Transverse colon (tissue), 4 donors: ENCODE measurements around the gene CAPRIN1.

Experiments
- EP300 ChIP-seq: sonication (generic); formaldehyde crosslinking; IDR thresholded peaks from one replicate; pipeline ENCODE4 v1.6.1; 2017; ENCODE audit warnings: antibody characterized with exemption, low read depth
- POLR2A ChIP-seq: fragments of 450-650 bp; IDR thresholded peaks from one replicate; pipeline ENCODE4 v1.6.1; 2016; ENCODE audit warnings: antibody characterized with exemption, mild to moderate bottlenecking, moderate library complexity
- POLR2AphosphoS5 ChIP-seq, 3 donors: sonication (generic); formaldehyde crosslinking; IDR thresholded peaks; one replicate each; pipeline ENCODE4 v1.6.1; 2016; ENCODE audit warnings: antibody characterized with exemption in 3 of 3
- TF ChIP-seq, protein P1 (sequence below), 5 experiments: fragments of 200-600 bp in 3 of 5; fragments of 450-650 bp in 2 of 5; sonication (generic) in 3 of 5; IDR thresholded peaks; 1 replicate in 2 of 5; 2 replicates in 3 of 5; pipeline ENCODE4 v1.5.1; 2016 to 2017; ENCODE audit warnings: antibody characterized with exemption in 5 of 5, inconsistent platforms in 3 of 5, mild to moderate bottlenecking in 2 of 5, moderate library complexity in 1 of 5

DNA sequence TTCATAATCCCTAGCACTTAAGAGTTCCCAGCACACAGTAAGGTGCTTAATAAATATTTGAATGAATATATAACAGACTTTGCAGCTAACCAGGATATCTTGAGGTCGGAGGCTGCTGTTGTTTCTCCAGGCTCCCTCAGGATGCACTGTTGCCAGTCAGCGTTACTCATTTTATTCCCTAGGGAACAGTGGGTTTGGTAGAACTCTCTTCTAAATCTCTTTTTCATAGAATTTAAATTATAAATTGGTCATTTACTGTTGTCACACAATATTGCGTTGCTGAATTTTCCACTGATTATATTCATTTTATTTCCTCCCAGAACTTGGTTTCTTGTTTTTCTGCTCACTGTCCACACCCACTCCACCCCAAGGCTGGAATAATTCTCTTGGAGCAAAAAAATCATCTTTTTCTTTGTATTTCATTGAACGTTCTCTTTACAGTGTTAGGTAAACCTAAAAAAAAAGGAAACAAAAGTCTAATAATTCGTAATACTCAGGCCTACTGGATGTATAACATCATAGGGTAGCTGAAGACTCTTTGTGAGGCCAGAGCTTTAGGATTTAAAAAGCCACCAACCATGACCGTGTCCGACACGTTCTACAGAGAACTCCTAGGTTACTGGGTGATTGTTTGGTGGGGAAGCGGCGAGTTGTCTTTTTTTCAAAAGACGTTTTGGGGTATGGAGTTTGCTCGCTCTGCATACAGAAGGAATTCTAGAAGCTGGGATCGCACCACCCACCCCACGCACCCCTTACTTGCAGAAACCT is 766 bp upstream of the CAPRIN1 start:
- TF ChIP-seq, protein P1, sequence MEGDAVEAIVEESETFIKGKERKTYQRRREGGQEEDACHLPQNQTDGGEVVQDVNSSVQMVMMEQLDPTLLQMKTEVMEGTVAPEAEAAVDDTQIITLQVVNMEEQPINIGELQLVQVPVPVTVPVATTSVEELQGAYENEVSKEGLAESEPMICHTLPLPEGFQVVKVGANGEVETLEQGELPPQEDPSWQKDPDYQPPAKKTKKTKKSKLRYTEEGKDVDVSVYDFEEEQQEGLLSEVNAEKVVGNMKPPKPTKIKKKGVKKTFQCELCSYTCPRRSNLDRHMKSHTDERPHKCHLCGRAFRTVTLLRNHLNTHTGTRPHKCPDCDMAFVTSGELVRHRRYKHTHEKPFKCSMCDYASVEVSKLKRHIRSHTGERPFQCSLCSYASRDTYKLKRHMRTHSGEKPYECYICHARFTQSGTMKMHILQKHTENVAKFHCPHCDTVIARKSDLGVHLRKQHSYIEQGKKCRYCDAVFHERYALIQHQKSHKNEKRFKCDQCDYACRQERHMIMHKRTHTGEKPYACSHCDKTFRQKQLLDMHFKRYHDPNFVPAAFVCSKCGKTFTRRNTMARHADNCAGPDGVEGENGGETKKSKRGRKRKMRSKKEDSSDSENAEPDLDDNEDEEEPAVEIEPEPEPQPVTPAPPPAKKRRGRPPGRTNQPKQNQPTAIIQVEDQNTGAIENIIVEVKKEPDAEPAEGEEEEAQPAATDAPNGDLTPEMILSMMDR (IDR thresholded peaks at IDR 0.05), result no peak
- TF ChIP-seq POLR2A (no peak), EP300 (no peak), POLR2AphosphoS5 (IDR thresholded peaks at IDR 0.05) (no peak)
